Measurements from ENCODE around the gene TRAF6.
"Not testable (repeated sequence)": the region's sequence is repeated elsewhere in the genome, so short reads cannot be mapped to it uniquely, and the experiment has no call there.

Gene TRAF6, protein sequence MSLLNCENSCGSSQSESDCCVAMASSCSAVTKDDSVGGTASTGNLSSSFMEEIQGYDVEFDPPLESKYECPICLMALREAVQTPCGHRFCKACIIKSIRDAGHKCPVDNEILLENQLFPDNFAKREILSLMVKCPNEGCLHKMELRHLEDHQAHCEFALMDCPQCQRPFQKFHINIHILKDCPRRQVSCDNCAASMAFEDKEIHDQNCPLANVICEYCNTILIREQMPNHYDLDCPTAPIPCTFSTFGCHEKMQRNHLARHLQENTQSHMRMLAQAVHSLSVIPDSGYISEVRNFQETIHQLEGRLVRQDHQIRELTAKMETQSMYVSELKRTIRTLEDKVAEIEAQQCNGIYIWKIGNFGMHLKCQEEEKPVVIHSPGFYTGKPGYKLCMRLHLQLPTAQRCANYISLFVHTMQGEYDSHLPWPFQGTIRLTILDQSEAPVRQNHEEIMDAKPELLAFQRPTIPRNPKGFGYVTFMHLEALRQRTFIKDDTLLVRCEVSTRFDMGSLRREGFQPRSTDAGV

DNA sequence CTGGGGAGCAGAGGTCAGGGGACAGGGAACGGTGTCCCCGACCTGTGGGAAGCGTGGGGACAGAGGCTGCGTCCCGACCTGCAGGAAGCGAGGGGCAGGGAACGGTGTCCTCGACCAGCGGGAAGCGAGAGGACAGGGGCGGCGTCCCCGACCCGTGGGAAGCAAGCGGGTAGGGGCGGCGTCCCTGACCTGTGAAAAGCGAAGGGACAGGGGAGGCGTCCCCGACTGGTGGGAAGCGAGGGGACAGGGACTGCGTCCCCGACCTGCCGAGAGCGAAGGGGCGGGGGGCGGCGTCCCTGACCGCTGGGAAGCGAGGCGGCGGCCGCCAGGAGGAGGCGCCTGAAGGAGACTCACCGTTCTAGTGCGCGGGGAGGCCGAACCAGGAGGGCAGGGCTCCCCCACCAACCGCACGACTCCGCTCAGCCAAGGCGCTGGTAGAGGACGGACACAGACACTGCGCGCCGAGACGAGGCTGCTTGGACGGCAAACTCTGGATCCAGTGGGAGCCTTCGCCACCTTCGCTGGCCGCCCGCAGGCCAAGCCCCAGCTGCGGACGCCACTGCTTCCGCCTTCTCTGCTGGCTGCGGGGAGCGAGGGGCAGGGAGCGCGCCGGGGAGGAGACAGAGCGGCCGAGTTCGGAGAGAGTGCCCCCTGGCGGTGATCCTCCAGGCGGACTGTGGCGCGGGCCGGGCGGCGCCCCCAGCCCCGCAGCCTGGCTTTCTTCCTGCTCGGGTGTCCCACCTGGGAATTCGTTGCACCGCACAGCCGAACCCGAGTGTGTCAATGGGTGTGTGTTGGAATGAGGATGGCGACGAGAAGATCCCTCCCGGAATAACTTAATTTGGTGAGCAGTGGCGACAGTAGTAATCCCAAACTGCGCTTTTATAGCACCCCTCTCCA, at the start of gene TRAF6:
TSS of gene TRAF6 (minus strand) at position 579 of the 900 bp plus-strand sequence. CDS start 8,757 bp downstream, outside the sequence.
- peak; percentile 85 for DNase-seq (ENCODE audit: low read depth)

DNA sequence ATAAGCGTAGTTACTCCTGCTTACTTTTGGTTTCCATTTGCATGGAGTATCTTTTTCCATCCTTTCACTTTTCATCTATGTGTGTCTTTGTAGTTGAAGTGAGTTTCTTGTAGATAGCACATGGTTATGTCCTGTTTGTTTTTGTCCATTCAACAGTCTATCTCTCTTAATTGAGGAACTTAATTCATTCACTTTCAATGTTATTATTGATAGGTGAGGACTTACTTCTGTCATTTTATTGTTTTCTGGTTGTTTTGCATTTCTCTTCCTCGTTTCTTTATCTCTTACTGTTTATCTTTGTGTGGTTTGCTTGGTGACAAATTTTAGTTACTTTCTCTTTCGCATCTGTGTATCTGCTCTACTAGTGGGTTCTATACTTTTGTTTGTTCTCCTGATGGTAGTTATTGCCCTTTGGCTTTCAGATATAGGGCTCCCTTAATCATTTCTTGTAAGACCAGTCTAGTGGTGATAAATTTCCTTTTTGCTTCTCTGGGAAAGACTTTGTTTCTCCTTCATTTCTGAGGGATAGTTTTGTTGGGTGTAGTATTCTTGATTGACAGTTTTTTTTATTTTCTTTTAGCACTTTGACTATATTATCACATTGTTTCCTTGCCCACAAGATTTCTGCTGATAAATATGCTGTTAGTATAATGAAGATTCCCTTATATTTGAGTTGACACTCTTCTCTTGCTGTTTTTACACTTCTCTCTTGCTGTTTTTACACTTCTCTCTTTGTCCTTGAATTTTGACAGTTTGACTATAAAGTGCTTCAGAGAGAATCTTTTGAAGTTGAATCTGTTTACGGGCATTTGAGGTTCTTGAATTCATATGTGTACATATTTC, 48.7 kb upstream of the TRAF6 start:
- DNase-seq (ENCODE audit: low read depth) = no peak

DNA sequence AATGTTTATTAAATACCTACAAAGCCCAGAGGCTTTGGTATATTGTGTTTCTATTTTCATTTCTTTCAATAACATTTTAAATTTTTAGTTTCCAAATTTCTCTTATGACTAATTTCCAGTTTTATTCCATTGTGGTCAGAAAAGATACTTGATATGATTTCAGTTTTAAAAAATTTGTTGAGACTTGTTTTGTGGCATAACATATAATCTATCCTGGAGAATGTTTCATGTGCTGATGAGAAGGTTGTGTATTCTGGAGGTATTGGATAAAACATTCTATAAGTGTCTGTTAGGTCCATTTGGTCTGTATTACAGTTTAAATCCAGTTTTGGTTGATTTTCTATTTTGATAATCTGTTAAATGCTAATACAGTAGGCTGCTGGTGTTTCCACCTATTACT, 47.9 kb upstream of the TRAF6 start:
- DNase-seq (ENCODE audit: low read depth) = no peak

DNA sequence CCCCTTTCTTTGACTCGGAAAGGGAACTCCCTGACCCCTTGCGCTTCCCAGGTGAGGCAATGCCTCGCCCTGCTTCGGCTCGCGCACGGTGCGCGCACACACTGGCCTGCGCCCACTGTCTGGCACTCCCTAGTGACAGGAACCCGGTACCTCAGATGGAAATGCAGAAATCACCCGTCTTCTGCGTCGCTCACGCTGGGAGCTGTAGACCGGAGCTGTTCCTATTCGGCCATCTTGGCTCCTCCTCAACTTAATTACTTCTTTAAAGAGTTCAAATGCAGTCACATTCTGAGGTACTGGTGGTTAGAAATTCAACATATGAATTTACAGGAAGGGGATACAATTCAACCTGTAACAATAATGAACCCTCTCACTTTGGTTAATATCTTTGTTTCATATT, 47.3 kb upstream of the TRAF6 start:
- DNase-seq (ENCODE audit: low read depth) = not testable (repeated sequence)

- no peak for DNase-seq (ENCODE audit: low read depth)
Measured at GRCh38 chr11:36550385-36551115, 40.5 kb upstream of the TRAF6 start.

DNA sequence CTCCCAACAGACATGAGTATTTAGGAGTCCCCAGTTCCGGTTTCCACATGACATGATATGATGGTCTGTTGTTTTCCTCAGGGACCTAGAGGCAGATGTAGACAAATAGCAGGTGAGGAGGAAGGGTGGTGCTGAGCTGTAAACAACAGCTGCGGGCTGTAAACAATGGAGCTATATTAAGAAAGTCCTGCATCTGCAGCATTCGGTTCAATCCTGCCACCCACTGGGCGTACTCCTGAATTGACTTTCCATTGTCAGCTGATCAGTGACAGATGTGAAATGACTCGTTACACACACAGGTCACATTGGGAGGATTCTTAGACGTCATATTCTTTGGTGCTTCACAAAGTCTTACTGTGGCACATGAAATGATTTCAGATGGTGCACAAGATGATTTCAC, 30.9 kb upstream of the TRAF6 start:
- no peak for DNase-seq (ENCODE audit: low read depth)

GRCh38 chr11:36534276-36534840, 24.3 kb upstream of the TRAF6 start:
- no peak for DNase-seq (ENCODE audit: low read depth)

- no peak for DNase-seq (ENCODE audit: low read depth)
Measured at GRCh38 chr11:36532941-36533601, 23.0 kb upstream of the TRAF6 start.

GRCh38 chr11:36530840-36531239, 20.8 kb upstream of the TRAF6 start:
- DNase-seq (ENCODE audit: low read depth) = no peak

GRCh38 chr11:36513965-36514364, 3.9 kb upstream of the TRAF6 start:
- DNase-seq (ENCODE audit: low read depth) = no peak

DNA sequence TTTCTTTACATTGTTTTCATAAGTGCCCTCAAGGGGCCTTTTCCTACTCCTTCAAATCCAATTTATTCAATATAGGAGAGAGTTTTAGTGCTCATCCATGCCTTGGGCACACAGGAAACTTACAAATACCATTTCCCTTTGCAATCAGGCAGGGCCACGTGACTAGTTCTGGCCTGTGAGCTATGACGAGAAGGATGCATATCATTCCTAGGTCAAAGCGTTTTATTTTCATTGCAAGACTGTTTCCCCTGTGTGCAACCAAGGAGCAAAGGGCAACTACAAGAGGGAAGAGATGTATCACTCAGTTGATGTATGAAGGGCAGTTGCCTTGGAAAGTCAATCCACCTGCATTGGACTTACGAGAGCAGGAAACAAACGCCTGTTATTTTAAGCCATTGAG, 1.9 kb upstream of the TRAF6 start:
- DNase-seq (ENCODE audit: low read depth) = no peak

DNA sequence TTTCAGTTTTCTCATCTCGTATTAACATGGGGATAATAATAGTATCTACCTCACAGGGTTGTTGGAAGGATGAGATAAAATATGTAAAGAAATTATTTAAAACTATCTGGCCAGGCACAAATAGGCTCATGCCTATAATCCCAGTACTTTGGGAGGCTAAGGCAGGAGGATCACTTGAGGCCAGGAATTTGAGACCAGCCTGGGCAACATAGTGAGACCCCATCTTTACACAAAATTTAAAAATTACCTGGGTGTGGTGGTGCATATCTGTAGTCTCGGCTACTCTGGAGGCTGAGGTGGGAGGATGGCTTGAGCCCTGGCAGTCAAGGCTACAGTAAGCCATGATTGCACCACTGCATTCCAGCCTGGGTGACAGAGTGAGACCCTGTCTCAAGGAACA, 990 bp upstream of the TRAF6 start:
- DNase-seq (ENCODE audit: low read depth) = not testable (repeated sequence)

- DNase-seq (ENCODE audit: low read depth) = no peak
Measured at GRCh38 chr11:36510594-36510942, 496 bp upstream of the TRAF6 start.

GRCh38 chr11:36509201-36509639, 852 bp downstream of the TRAF6 start:
- DNase-seq (ENCODE audit: low read depth) = no peak

- no peak for DNase-seq (ENCODE audit: low read depth)
Measured at GRCh38 chr11:36508743-36509142, 1.3 kb downstream of the TRAF6 start.

GRCh38 chr11:36507824-36508489, 2.1 kb downstream of the TRAF6 start:
- DNase-seq (ENCODE audit: low read depth) = no peak

DNA sequence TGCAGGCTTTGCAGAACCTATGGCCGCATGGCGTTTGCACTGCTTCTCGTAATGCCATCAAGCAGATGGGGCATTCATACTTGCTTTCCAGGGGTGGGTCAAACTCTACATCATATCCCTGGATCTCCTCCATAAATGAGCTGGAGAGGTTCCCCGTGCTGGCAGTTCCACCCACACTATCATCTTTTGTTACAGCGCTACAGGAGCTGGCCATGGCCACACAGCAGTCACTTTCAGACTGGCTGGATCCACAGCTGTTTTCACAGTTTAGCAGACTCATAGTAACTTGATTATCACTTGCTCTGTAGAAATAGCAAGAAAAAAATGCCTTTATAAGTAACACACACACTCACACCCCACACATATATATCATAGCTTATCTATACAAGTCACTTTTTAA, 8.8 kb downstream of the TRAF6 start:
- DNase-seq (ENCODE audit: low read depth) = no peak

DNA sequence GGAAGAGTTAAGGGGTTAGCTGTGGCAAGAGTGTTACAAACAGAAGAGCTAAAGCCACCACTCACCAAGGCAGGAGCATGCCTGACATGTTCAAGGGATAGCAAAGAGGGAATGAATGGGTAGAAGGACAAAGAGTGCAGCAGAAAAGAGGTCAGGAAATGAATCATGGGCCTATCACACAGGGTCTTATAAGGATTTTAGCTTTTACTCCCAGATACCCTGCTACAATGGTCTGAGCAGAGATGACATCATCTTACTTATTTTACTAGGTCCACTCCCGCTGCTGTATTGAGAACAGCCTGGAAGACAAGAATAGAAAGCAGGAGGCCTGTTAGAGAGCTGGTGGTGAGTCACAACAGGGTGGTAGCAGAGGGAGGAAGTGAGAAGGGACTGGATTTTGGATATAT, 9.8 kb downstream of the TRAF6 start:
- DNase-seq (ENCODE audit: low read depth) = no peak

DNA sequence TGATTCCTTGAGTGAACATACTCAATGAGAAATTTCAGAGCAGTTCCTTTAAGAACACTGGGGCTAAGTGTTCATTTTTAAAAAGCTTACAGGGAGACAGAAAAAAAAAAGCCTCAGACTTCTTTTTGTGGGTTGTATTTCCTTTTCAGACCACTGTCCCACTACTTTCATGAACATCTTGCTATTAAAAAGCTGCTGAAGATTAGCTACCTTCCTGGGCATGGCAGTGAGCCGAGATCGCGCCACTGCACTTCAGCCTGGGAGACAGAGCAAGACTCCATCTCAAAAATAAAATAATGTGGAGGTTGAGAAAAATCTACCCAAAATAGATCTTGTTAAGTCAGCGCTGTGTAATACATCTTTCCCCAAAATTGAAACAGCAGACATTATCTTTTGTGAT, 10.8 kb downstream of the TRAF6 start:
- DNase-seq (ENCODE audit: low read depth) = no peak

- no peak for DNase-seq (ENCODE audit: low read depth)
Measured at GRCh38 chr11:36498721-36499120, 11.4 kb downstream of the TRAF6 start.

Measured in activated T-helper 9 cell treated with anti-CD3 and anti-CD28 coated beads, Interleukin-2, amount 50 U/mL, for 16 hours (primary cell).